Activated CD4-positive, alpha-beta T cell treated with anti-CD3 and anti-CD28 coated beads, Interleukin-2, amount 10 ng/mL, durations not matched to agents 7 days and 5 days (primary cell): ENCODE measurements around the gene CAPN1. TPM values are rescaled to one million over a fixed set of nuclear protein-coding genes. Genes with fewer than 3 reads are reported as not detected.
A peak's percentile ranks its signal among the peaks of the same experiment; 100 is the strongest.

ENCODE experiments used
- CTCF ChIA-PET: fragments of 350-600 bp; sonication (Branson Sonifier 250); formaldehyde crosslinking; loops from one replicate; lab custom pipeline; 2021; ENCODE audit warnings: antibody characterized with exemption; lab: Charles Lee
- POLR2A ChIA-PET: fragments of 350-600 bp; sonication (Branson Sonifier 250); formaldehyde crosslinking; loops from one replicate; lab custom pipeline; 2021; ENCODE audit warnings: antibody characterized with exemption; lab: Charles Lee
- DNase-seq: peaks from one replicate; pipeline ENCODE4 v3.0.0-alpha.2; 2020
- H3K27ac Mint-ChIP-seq: one replicate; pipeline ENCODE4 v1.8.0; 2021; ENCODE audit warnings: mild to moderate bottlenecking, moderate library complexity, mixed read lengths
- H3K27me3 Mint-ChIP-seq: one replicate; pipeline ENCODE4 v1.8.0; 2021; ENCODE audit warnings: mixed read lengths
- H3K36me3 Mint-ChIP-seq: one replicate; pipeline ENCODE4 v1.8.0; 2021; ENCODE audit warnings: low read depth, mixed read lengths
- H3K4me1 Mint-ChIP-seq: one replicate; pipeline ENCODE4 v1.8.0; 2021; ENCODE audit warnings: mixed read lengths
- H3K4me3 Mint-ChIP-seq: one replicate; pipeline ENCODE4 v1.8.0; 2021; ENCODE audit warnings: mild to moderate bottlenecking, moderate library complexity, mixed read lengths
- H3K9me3 Mint-ChIP-seq: one replicate; pipeline ENCODE4 v1.8.0; 2021; ENCODE audit warnings: mixed read lengths
- total RNA-seq, 2 experiments: library from RNA; stranded (reverse); gene quantifications; one replicate each; pipeline ENCODE4 v1.2.3, GENCODE V29; 2021

Gene CAPN1
- total RNA-seq, 2 experiments from 2014 or later: 192 to 207 TPM

DNA sequence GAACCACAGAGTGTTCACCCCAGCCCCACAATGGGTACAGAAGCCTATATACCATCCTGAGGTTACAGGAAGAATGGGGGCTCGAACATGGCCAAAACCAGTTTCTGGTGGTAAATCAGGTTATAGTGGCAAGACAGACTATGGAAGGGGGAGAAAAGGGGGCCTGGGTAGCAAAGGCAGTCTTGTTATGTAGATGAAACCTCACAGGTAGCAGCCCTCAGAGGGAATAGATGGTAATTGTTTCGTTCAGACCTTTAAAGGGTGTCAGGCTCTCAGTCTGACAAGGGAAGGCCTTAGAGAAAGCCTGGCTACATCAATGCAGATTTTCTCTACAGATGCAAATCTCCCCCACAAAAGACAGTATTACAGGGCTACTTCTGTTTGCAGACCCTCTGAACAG is 3.4 kb downstream of the CAPN1 start:
- Mint-ChIP-seq H3K27ac (no peak overlapping the region), H3K27me3 (no peaks in the 10 kb centered on the region), H3K36me3 (peaks cover 39% of the 10 kb centered on the region), H3K9me3 (no peaks in the 10 kb centered on the region), H3K4me1 (peaks cover 21% of the 10 kb centered on the region), H3K4me3 (no peak overlapping the region)
- POLR2A ChIA-PET: no interaction called here
- no peak for DNase-seq
- CTCF ChIA-PET: interaction anchor here (0.6 to 1.9 kb wide), 2 partner anchors 131 to 400 kb away, joined by 4 to 5 read pairs; no protein-coding TSS in a partner anchor

GRCh38 chr11:65185869-65186341 is 4.2 kb downstream of the CAPN1 start:
- Mint-ChIP-seq H3K27ac (no peak overlapping the region), H3K4me1 (peaks cover 18% of the 10 kb centered on the region), H3K27me3 (no peaks in the 10 kb centered on the region), H3K9me3 (no peaks in the 10 kb centered on the region), H3K36me3 (peaks cover 45% of the 10 kb centered on the region), H3K4me3 (no peak overlapping the region)
- POLR2A ChIA-PET: no interaction called here
- CTCF ChIA-PET: interaction anchor here (0.7 to 1.4 kb wide), 2 partner anchors 69 to 172 kb away, joined by 3 to 4 read pairs; partner anchors contain the start of genes ARL2 and ZNHIT2
- DNase-seq: no peak

- Mint-ChIP-seq H3K4me3 (no peak overlapping the region), H3K4me1 (peaks cover 17% of the 10 kb centered on the region), H3K27me3 (no peaks in the 10 kb centered on the region), H3K27ac (no peak overlapping the region), H3K9me3 (no peaks in the 10 kb centered on the region), H3K36me3 (peaks cover 45% of the 10 kb centered on the region)
- POLR2A ChIA-PET: no interaction called here
- no peak for DNase-seq
- CTCF ChIA-PET: interaction anchor here (0.7 to 1.4 kb wide), 2 partner anchors 69 to 172 kb away, joined by 3 to 4 read pairs; partner anchors contain the start of genes ARL2 and ZNHIT2
Measured at GRCh38 chr11:65186701-65187100, 5.0 kb downstream of the CAPN1 start.

DNA sequence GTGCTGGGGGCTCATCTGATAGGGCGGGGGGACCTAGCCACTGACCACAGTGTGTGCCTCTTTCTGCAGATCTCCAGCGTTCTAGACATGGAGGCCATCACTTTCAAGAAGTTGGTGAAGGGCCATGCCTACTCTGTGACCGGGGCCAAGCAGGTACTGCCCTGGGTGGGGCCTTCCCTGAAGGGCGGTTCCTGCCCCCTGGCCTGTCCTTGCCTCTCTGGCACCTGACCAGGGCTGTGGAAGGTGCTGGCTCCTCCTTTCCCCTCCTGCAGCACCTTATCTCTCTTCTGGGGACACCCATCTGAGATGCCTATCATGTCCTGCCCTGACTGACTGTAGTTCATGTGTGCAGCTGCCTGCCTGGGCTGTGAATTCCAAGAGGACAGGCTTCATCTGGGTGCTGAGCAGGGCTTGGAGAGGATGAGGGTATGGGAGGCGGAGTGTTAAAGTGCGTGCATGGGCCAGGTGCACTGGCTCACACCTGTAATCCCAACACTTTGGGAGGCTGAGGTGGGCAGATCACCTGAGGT is 5.5 kb downstream of the CAPN1 start:
- H3K27ac Mint-ChIP-seq: no peak overlapping the region
- POLR2A ChIA-PET: no interaction called here
- peaks cover 17% of the 10 kb centered on the region for H3K4me1 Mint-ChIP-seq
- H3K4me3 Mint-ChIP-seq: no peak overlapping the region
- DNase-seq: no peak
- peaks cover 47% of the 10 kb centered on the region for H3K36me3 Mint-ChIP-seq
- CTCF ChIA-PET: interaction anchor here (0.8 to 1.4 kb wide), 2 partner anchors 14 to 173 kb away, joined by 3 read pairs; partner anchors contain the start of gene ARL2
- no peaks in the 10 kb centered on the region for H3K27me3 Mint-ChIP-seq
- no peaks in the 10 kb centered on the region for H3K9me3 Mint-ChIP-seq

- peaks cover 44% of the 10 kb centered on the region for H3K36me3 Mint-ChIP-seq
- POLR2A ChIA-PET: no interaction called here
- CTCF ChIA-PET: interaction anchor here (0.8 kb wide), 1 partner anchor 15 kb away, joined by 3 read pairs; no protein-coding TSS in a partner anchor
- H3K27me3 Mint-ChIP-seq: no peaks in the 10 kb centered on the region
- H3K9me3 Mint-ChIP-seq: no peaks in the 10 kb centered on the region
- H3K27ac Mint-ChIP-seq: no peak overlapping the region
- H3K4me1 Mint-ChIP-seq: peaks cover 10% of the 10 kb centered on the region
- no peak overlapping the region for H3K4me3 Mint-ChIP-seq
- no peak for DNase-seq
Measured at GRCh38 chr11:65187971-65188461, 6.3 kb downstream of the CAPN1 start.

- ChIA-PET POLR2A (no interaction called here), CTCF (no interaction called here)
- no peak overlapping the region for H3K27ac Mint-ChIP-seq
- H3K27me3 Mint-ChIP-seq: no peaks in the 10 kb centered on the region
- H3K4me1 Mint-ChIP-seq: peaks cover 6% of the 10 kb centered on the region
- peaks cover 46% of the 10 kb centered on the region for H3K36me3 Mint-ChIP-seq
- no peaks in the 10 kb centered on the region for H3K9me3 Mint-ChIP-seq
- no peak overlapping the region for H3K4me3 Mint-ChIP-seq
- no peak for DNase-seq
Measured at GRCh38 chr11:65188486-65188885, 6.8 kb downstream of the CAPN1 start.

DNA sequence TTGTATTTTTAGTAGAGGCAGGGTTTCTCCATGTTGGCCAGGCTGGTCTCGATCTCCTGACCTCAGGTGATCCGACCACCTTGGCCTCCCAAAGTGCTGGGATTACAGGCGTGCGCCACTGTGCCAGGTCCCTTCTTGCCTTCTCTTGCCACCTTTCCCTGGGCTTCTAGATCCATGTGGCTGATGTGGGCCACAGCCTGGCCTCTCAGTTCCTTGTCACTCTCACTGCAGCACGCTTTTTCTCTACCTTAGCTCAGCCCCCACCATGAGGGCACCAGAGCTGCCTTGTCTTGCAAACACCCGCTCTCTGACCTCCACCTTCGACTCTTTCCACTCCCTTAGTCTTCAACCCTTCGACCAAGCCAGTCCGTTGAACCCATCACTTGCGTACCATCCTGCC is 7.5 kb downstream of the CAPN1 start:
- H3K4me3 Mint-ChIP-seq: no peak overlapping the region
- H3K27me3 Mint-ChIP-seq: no peaks in the 10 kb centered on the region
- peaks cover 49% of the 10 kb centered on the region for H3K36me3 Mint-ChIP-seq
- H3K4me1 Mint-ChIP-seq: peaks cover 2% of the 10 kb centered on the region
- H3K9me3 Mint-ChIP-seq: no peaks in the 10 kb centered on the region
- no peak for DNase-seq
- ChIA-PET CTCF (no interaction called here), POLR2A (no interaction called here)
- H3K27ac Mint-ChIP-seq: no peak overlapping the region

DNA sequence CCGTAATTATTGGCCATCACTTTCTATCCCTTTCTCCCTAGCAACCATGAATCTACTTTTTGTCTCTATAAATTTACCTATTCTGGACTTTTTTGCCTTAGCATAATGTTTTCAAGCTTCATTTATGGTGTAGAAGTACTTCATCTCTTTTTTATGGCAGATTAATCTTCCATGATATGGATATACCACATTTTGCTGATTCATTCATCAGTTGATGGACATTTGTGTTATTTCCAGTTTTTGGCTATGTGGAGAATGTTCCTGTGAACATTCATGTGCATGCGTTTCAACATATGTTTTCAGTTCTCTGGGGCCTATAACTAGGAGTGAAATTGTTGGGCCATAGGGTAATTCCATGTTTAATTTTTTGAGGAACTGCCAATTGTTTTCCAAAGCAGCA is 12.8 kb downstream of the CAPN1 start:
- H3K36me3 Mint-ChIP-seq: peaks cover 39% of the 10 kb centered on the region
- POLR2A ChIA-PET: no interaction called here
- no peak overlapping the region for H3K4me3 Mint-ChIP-seq
- no peaks in the 10 kb centered on the region for H3K27me3 Mint-ChIP-seq
- peaks cover 2% of the 10 kb centered on the region for H3K4me1 Mint-ChIP-seq
- H3K27ac Mint-ChIP-seq: no peak overlapping the region
- CTCF ChIA-PET: interaction anchor here (1.0 kb wide), 1 partner anchor 129 kb away, joined by 4 read pairs; no protein-coding TSS in a partner anchor
- DNase-seq: no peak
- H3K9me3 Mint-ChIP-seq: no peaks in the 10 kb centered on the region

DNA sequence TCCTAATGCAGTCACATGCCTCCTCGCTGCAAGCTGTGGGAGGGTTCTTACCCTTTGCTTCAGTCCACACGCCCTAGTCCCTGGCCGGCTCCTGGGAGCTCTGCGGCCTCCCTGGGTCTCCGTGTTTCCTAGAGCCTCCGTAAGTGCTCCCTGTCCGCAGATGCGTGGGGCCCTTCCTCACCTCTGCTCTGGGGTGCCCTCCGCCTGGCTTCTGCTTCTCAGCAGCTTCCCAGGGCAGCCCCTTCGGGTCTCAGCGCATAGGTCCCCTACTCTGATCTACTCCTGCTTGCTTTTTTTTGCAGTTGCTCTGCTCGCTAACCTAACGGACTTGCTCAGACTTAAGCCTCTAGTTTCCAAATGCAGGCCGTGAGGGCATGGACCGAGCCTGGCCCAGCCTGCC is 22.4 kb downstream of the CAPN1 start:
- H3K27me3 Mint-ChIP-seq: no peaks in the 10 kb centered on the region
- H3K9me3 Mint-ChIP-seq: no peaks in the 10 kb centered on the region
- DNase-seq: no peak
- peaks cover 32% of the 10 kb centered on the region for H3K36me3 Mint-ChIP-seq
- H3K4me3 Mint-ChIP-seq: no peak overlapping the region
- POLR2A ChIA-PET: no interaction called here
- H3K4me1 Mint-ChIP-seq: peaks cover 5% of the 10 kb centered on the region
- no peak overlapping the region for H3K27ac Mint-ChIP-seq
- CTCF ChIA-PET: no interaction called here

DNA sequence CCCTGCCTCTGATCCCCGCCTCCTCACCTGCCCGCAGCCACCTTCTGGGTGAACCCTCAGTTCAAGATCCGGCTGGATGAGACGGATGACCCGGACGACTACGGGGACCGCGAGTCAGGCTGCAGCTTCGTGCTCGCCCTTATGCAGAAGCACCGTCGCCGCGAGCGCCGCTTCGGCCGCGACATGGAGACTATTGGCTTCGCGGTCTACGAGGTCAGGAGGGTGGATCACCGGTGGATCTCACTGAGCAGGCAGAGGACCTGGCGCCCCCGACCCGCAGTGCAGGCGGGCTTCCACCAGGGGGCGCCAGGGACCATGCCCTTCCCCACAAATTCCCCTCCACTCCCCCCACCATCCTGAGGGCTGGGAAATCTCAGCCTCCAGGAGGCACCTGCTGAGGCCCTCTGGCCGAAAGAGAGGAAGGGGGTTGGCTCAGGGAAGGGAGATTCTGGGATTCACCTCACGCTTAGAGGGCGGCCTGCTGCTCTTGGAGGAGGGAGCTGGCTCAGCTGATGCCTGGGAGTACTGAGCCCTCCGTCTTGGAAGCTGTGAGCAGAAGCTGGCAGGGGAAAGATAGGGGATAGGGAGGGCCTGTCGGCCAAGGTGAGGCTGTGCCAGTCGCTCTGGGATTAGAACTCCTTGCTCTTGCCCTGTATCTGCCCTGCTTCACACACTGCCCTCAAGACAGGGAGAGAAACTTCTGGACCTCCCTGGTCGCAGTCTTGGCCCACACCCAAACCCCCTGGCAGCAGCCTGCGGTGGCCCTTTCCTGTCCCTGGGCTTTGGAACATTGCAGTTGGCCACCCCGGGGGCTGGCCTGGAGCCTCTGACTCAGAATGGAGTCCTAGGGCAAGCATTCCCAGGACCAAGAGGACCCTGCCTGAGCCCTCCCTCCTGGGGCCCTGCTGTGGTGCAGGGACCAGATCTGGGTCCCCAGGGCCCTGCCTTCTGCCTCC is 23.2 kb downstream of the CAPN1 start:
- no peak overlapping the region for H3K4me3 Mint-ChIP-seq
- POLR2A ChIA-PET: interaction anchor here (0.5 kb wide), 1 partner anchor 30 kb away, joined by 6 read pairs; no protein-coding TSS in a partner anchor
- no peaks in the 10 kb centered on the region for H3K9me3 Mint-ChIP-seq
- DNase-seq: peak; percentile 52
- CTCF ChIA-PET: interaction anchor here (0.7 to 1.3 kb wide), 4 partner anchors 8 to 125 kb away, joined by 3 to 4 read pairs (median 4); no protein-coding TSS in a partner anchor
- H3K27ac Mint-ChIP-seq: no peak overlapping the region
- peaks cover 28% of the 10 kb centered on the region for H3K36me3 Mint-ChIP-seq
- H3K4me1 Mint-ChIP-seq: peaks cover 8% of the 10 kb centered on the region
- H3K27me3 Mint-ChIP-seq: no peaks in the 10 kb centered on the region

GRCh38 chr11:65205602-65205967 is 23.9 kb downstream of the CAPN1 start:
- CTCF ChIA-PET: interaction anchor here (0.7 to 1.3 kb wide), 5 partner anchors 8 to 124 kb away, joined by 3 to 6 read pairs (median 4); no protein-coding TSS in a partner anchor
- Mint-ChIP-seq H3K27me3 (no peaks in the 10 kb centered on the region), H3K4me3 (no peak overlapping the region), H3K36me3 (peaks cover 26% of the 10 kb centered on the region), H3K4me1 (peaks cover 8% of the 10 kb centered on the region), H3K9me3 (no peaks in the 10 kb centered on the region), H3K27ac (no peak overlapping the region)
- POLR2A ChIA-PET: interaction anchor here (0.5 kb wide), 1 partner anchor 30 kb away, joined by 6 read pairs; no protein-coding TSS in a partner anchor
- no peak for DNase-seq

DNA sequence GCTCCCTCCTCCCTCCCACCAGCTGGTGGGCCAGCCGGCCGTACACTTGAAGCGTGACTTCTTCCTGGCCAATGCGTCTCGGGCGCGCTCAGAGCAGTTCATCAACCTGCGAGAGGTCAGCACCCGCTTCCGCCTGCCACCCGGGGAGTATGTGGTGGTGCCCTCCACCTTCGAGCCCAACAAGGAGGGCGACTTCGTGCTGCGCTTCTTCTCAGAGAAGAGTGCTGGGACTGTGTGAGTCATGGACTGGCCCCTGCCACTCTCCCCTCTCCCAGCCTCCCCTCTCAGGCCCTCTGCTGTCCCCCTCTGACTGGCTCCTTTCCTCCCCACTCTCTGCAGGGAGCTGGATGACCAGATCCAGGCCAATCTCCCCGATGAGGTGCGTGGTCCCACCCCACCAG is 24.7 kb downstream of the CAPN1 start:
- no peak overlapping the region for H3K4me3 Mint-ChIP-seq
- ChIA-PET CTCF (interaction anchor here (1.0 kb wide), 1 partner anchor 20 kb away, joined by 6 read pairs; no protein-coding TSS in a partner anchor), POLR2A (no interaction called here)
- peaks cover 8% of the 10 kb centered on the region for H3K4me1 Mint-ChIP-seq
- H3K9me3 Mint-ChIP-seq: no peaks in the 10 kb centered on the region
- H3K27ac Mint-ChIP-seq: no peak overlapping the region
- H3K27me3 Mint-ChIP-seq: no peaks in the 10 kb centered on the region
- DNase-seq: no peak
- H3K36me3 Mint-ChIP-seq: peaks cover 29% of the 10 kb centered on the region
